Liver (tissue), 9 donors: ENCODE data around the gene ECEL1. TPM values are rescaled to one million over a fixed set of nuclear protein-coding genes. Genes with fewer than 3 reads are reported as not detected.

ENCODE experiments used
- DNase-seq: peaks from one replicate; pipeline ENCODE4 v3.0.0-alpha.2; 2017; ENCODE audit warnings: low spot score
- H3K27ac ChIP-seq, 2 donors: one replicate each; pipeline ENCODE4 v1.7.0; 2013; ENCODE audit warnings: inconsistent platforms in 2 of 2, low read length in 2 of 2, control low read depth in 1 of 2, low read depth in 1 of 2, mild to moderate bottlenecking in 1 of 2
- H3K27me3 ChIP-seq, 4 donors: one replicate each; pipeline versions ENCODE4 v1.6.1 to v1.7.0; 2013; ENCODE audit warnings: low read length in 3 of 4, inconsistent platforms in 1 of 4, mild to moderate bottlenecking in 1 of 4, moderate library complexity in 1 of 4; ENCODE audit not compliant: control insufficient read depth in 4 of 4, insufficient read depth in 4 of 4
- H3K36me3 ChIP-seq, 4 donors: one replicate each; pipeline versions ENCODE4 v1.6.1 to v1.7.0; 2013; ENCODE audit warnings: low read length in 3 of 4, mild to moderate bottlenecking in 3 of 4, low read depth in 1 of 4, moderate library complexity in 1 of 4; ENCODE audit not compliant: control insufficient read depth in 4 of 4, insufficient read depth in 3 of 4
- H3K4me1 ChIP-seq, 4 donors: one replicate each; pipeline versions ENCODE4 v1.6.1 to v1.7.0; 2013; ENCODE audit warnings: low read length in 3 of 4, mild to moderate bottlenecking in 3 of 4, moderate library complexity in 1 of 4; ENCODE audit not compliant: control insufficient read depth in 4 of 4, insufficient read depth in 4 of 4
- H3K4me3 ChIP-seq, 3 donors: one replicate each; pipeline versions ENCODE4 v1.6.1 to v1.7.0; 2013; ENCODE audit warnings: low read length in 3 of 3, control low read depth in 1 of 3, low read depth in 1 of 3, mild to moderate bottlenecking in 1 of 3
- H3K9ac ChIP-seq, 2 donors: one replicate each; pipeline ENCODE4 v1.7.0; 2013; ENCODE audit warnings: low read length in 2 of 2, mild to moderate bottlenecking in 2 of 2, moderate library complexity in 2 of 2, control low read depth in 1 of 2, low read depth in 1 of 2
- H3K9me3 ChIP-seq, 4 donors: one replicate each; pipeline versions ENCODE4 v1.6.1 to v1.7.0; 2013; ENCODE audit warnings: low read length in 3 of 4; ENCODE audit not compliant: control insufficient read depth in 4 of 4
- CTCF ChIP-seq: fragments of 150-350 bp; IDR thresholded peaks from 2 replicates; pipeline ENCODE4 v1.5.1; 2017; ENCODE audit warnings: improper control_type of control experiment, low read depth, low read length; ENCODE audit not compliant: missing input control
- EGR1 ChIP-seq, 2 donors: IDR thresholded peaks; 2 replicates each; pipeline ENCODE4 v1.6.1; 2016 to 2018; ENCODE audit warnings: antibody characterized with exemption in 2 of 2, low read depth in 2 of 2
- FOXA1 ChIP-seq: IDR thresholded peaks from 2 replicates; pipeline ENCODE4 v1.6.1; 2016; ENCODE audit warnings: antibody characterized with exemption
- FOXA2 ChIP-seq: IDR thresholded peaks from 2 replicates; pipeline ENCODE4 v1.6.1; 2016; ENCODE audit warnings: antibody characterized with exemption
- GABPA ChIP-seq, 2 donors: IDR thresholded peaks in 1 of 2; conservative IDR thresholded peaks in 1 of 2; 2 replicates each; pipeline ENCODE4 v1.6.1; 2016; ENCODE audit warnings: antibody characterized with exemption in 2 of 2, mild to moderate bottlenecking in 1 of 2, moderate library complexity in 1 of 2
- HNF4A ChIP-seq, 2 donors: conservative IDR thresholded peaks; 2 replicates each; pipeline ENCODE4 v1.6.1; 2016; ENCODE audit warnings: antibody characterized with exemption in 2 of 2, mild to moderate bottlenecking in 2 of 2
- HNF4G ChIP-seq: IDR thresholded peaks from 2 replicates; pipeline ENCODE4 v1.6.1; 2016; ENCODE audit warnings: antibody characterized with exemption
- JUND ChIP-seq, 2 donors: IDR thresholded peaks; 2 replicates each; pipeline ENCODE4 v1.6.1; 2016; ENCODE audit warnings: antibody characterized with exemption in 2 of 2
- NR2F2 ChIP-seq: IDR thresholded peaks from 2 replicates; pipeline ENCODE4 v1.6.1; 2016; ENCODE audit warnings: antibody characterized with exemption
- RAD21 ChIP-seq, 2 donors: IDR thresholded peaks; 2 replicates each; pipeline ENCODE4 v1.6.1; 2016; ENCODE audit warnings: antibody characterized with exemption in 2 of 2, mild to moderate bottlenecking in 2 of 2
- RXRA ChIP-seq, 2 donors: IDR thresholded peaks; 2 replicates each; pipeline ENCODE4 v1.6.1; 2017 to 2018; ENCODE audit warnings: antibody characterized with exemption in 2 of 2, mild to moderate bottlenecking in 1 of 2
- SP1 ChIP-seq: IDR thresholded peaks from 2 replicates; pipeline ENCODE4 v1.6.1; 2018; ENCODE audit warnings: antibody characterized with exemption, mild to moderate bottlenecking
- TAF1 ChIP-seq: conservative IDR thresholded peaks from 2 replicates; pipeline ENCODE4 v1.6.1; 2016; ENCODE audit warnings: antibody characterized with exemption, mild to moderate bottlenecking
- YY1 ChIP-seq: IDR thresholded peaks from 2 replicates; pipeline ENCODE4 v1.6.1; 2016; ENCODE audit warnings: antibody characterized with exemption, mild to moderate bottlenecking
- WGBS: extraction: QIAGEN DNeasy Blood & Tissue Kit; methylation state at CpG from one replicate; pipeline ENCODE4 v1.1.7; 2013; 5-methylcytosine and 5-hydroxymethylcytosine counted together
- polyA plus RNA-seq, 2 donors: library from polyadenylated mRNA; stranded (reverse) in 1 of 2; unstranded in 1 of 2; fragments of 200-250 nt in 1 of 2; fragments of >200 nt in 1 of 2; fragmentation: Nextera tagmentation in 1 of 2; extraction: Ambion mirVana in 1 of 2; gene quantifications; one replicate each; pipeline versions ENCODE4 v1.2.1 to v1.2.3, GENCODE V29; 2013 to 2015
- total RNA-seq, 2 donors: library from RNA; depleted of rRNA; stranded (reverse); fragments of >200 nt; gene quantifications; one replicate each; pipeline ENCODE4 v1.2.3, GENCODE V29; 2014
- TF ChIP-seq, protein P1 (sequence below): IDR thresholded peaks from 2 replicates; pipeline ENCODE4 v1.6.1; 2016; ENCODE audit warnings: antibody characterized with exemption
- TF ChIP-seq, protein P2 (sequence below): IDR thresholded peaks from 2 replicates; pipeline ENCODE4 v1.6.1; 2016; ENCODE audit warnings: antibody characterized with exemption
- TF ChIP-seq, protein P3 (sequence below): IDR thresholded peaks from 2 replicates; pipeline ENCODE4 v1.6.1; 2016; ENCODE audit warnings: antibody characterized with exemption, mild to moderate bottlenecking
- donor health status: healthy.
- donor health status: healthy.
- donor health status: healthy.
- donor health status: healthy.
- donor health status: healthy.

The ECEL1 gene
- total and polyA plus RNA-seq, 4 donors = 0.67 to 1.8 TPM; not detected in 2

DNA sequence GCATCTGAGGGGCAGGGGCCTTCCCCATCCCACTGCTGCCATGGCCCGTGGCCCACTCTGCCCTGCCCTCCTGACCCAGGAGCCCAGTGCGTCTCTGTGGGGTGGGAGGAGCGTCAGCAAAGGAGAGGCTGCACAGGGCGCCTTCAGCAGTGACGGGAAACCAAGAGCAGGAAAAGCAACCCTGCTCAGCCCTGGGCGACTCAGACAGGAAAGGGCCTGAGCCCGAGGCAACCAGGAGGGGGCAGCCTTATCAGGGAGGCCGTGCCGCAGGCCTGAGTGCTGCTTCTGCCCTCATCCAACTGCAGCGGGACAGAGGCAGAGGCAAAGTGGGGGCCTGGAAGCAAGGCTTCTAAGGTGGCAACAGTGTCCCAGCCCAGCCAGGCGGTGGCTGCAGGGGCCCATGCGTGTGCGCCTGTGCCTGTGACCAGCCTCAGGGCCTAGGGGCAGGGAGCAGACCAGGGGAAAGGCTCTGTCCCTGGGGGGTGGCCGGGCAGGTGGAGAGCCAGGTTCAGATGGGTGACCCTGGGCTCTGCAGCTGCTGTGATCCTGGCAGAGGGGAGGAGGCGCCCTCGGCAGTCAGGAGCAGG is 54.9 kb downstream of the ECEL1 start:
- Histone ChIP-seq H3K4me3 (no peak overlapping the region), H3K36me3 (no peaks in the 10 kb centered on the region), H3K27ac (no peak overlapping the region), H3K9ac (no peak overlapping the region), H3K27me3 (peaks cover 0 to 2% (median 0%) of the 10 kb centered on the region in 4 donors), H3K9me3 (no peaks in the 10 kb centered on the region), H3K4me1 (no peaks in the 10 kb centered on the region)
- WGBS = 72% methylated on average over 16 of the region's 16 CpGs
- no peak for DNase-seq
- no peak for TF ChIP-seq HNF4G
- TF ChIP-seq RXRA (IDR thresholded peaks at IDR 0.05) = no peak
- no peak for TF ChIP-seq JUND (IDR thresholded peaks at IDR 0.05)
- TF ChIP-seq, protein P1, sequence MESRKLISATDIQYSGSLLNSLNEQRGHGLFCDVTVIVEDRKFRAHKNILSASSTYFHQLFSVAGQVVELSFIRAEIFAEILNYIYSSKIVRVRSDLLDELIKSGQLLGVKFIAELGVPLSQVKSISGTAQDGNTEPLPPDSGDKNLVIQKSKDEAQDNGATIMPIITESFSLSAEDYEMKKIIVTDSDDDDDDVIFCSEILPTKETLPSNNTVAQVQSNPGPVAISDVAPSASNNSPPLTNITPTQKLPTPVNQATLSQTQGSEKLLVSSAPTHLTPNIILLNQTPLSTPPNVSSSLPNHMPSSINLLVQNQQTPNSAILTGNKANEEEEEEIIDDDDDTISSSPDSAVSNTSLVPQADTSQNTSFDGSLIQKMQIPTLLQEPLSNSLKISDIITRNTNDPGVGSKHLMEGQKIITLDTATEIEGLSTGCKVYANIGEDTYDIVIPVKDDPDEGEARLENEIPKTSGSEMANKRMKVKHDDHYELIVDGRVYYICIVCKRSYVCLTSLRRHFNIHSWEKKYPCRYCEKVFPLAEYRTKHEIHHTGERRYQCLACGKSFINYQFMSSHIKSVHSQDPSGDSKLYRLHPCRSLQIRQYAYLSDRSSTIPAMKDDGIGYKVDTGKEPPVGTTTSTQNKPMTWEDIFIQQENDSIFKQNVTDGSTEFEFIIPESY = no peak
- TF ChIP-seq RAD21 (IDR thresholded peaks at IDR 0.05) = no peak
- no peak for TF ChIP-seq TAF1
- no peak for TF ChIP-seq SP1
- TF ChIP-seq FOXA2 = no peak
- TF ChIP-seq, protein P2, sequence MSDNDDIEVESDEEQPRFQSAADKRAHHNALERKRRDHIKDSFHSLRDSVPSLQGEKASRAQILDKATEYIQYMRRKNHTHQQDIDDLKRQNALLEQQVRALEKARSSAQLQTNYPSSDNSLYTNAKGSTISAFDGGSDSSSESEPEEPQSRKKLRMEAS = no peak
- no peak for TF ChIP-seq EGR1 (IDR thresholded peaks at IDR 0.05; ENCODE audit: low read depth in 2 of 2)
- no peak for TF ChIP-seq HNF4A (conservative IDR thresholded peaks at IDR 0.05)
- no peak for TF ChIP-seq NR2F2
- no peak for TF ChIP-seq GABPA (IDR thresholded peaks at IDR 0.05 in 1 of 2, conservative IDR thresholded peaks at IDR 0.05 in 1 of 2)
- no peak for TF ChIP-seq FOXA1

DNA sequence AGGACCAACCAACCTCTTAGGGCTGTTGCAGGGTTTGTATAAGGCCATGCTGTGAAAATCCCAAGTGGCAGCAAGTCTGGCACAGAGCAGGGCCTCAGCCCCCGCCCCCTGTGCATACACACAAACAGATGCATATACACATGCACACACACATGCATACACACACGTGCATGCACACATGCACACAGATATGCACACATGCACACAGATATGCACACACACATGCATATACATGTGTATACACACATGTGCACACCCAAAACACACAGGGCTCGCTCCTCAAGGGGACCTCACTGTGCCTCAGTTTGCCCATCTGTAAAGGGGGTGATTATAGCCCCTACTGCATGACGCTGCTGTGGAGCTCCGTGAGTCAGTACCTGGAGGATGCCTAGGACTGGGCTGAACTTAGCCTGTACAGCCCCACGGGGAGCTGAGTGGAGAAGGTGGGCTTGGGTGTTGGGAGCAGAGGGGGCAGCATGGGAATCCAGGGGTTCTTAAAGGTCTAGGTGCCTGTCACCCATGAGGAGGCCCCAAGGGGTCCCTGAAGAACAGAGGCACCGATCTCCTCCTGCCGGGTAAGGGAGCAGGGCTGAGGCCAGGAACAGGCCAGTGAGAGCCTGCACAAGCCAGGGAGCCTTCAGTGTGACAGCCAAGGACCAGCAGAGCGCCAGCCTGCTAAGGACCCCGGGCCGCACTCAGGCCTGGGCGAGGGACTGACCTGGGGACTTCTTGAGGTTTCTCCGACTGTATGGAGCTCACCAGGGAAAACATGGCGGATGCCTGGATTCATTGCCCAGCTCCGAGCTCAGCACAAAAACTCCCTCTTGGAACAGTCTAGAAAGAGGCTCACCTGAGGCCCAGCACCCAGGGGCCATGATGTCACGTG is 55.7 kb downstream of the ECEL1 start:
- no peaks in the 10 kb centered on the region for H3K4me1 ChIP-seq
- H3K27me3 ChIP-seq = peaks cover 0 to 2% (median 0%) of the 10 kb centered on the region in 4 donors
- H3K4me3 ChIP-seq = no peak overlapping the region
- no peaks in the 10 kb centered on the region for H3K36me3 ChIP-seq
- no peak overlapping the region for H3K9ac ChIP-seq
- no peaks in the 10 kb centered on the region for H3K9me3 ChIP-seq
- no peak for DNase-seq
- H3K27ac ChIP-seq = no peak overlapping the region
- 90% methylated on average over 16 of the region's 16 CpGs for WGBS
- TF ChIP-seq, protein P2 = no peak
- TF ChIP-seq RXRA (IDR thresholded peaks at IDR 0.05) = no peak
- TF ChIP-seq, protein P1 = no peak
- no peak for TF ChIP-seq RAD21 (IDR thresholded peaks at IDR 0.05)
- no peak for TF ChIP-seq FOXA1
- no peak for TF ChIP-seq FOXA2
- TF ChIP-seq TAF1 = no peak
- TF ChIP-seq YY1 = no peak
- TF ChIP-seq, protein P3, sequence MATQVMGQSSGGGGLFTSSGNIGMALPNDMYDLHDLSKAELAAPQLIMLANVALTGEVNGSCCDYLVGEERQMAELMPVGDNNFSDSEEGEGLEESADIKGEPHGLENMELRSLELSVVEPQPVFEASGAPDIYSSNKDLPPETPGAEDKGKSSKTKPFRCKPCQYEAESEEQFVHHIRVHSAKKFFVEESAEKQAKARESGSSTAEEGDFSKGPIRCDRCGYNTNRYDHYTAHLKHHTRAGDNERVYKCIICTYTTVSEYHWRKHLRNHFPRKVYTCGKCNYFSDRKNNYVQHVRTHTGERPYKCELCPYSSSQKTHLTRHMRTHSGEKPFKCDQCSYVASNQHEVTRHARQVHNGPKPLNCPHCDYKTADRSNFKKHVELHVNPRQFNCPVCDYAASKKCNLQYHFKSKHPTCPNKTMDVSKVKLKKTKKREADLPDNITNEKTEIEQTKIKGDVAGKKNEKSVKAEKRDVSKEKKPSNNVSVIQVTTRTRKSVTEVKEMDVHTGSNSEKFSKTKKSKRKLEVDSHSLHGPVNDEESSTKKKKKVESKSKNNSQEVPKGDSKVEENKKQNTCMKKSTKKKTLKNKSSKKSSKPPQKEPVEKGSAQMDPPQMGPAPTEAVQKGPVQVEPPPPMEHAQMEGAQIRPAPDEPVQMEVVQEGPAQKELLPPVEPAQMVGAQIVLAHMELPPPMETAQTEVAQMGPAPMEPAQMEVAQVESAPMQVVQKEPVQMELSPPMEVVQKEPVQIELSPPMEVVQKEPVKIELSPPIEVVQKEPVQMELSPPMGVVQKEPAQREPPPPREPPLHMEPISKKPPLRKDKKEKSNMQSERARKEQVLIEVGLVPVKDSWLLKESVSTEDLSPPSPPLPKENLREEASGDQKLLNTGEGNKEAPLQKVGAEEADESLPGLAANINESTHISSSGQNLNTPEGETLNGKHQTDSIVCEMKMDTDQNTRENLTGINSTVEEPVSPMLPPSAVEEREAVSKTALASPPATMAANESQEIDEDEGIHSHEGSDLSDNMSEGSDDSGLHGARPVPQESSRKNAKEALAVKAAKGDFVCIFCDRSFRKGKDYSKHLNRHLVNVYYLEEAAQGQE = no peak
- no peak for TF ChIP-seq SP1
- no peak for TF ChIP-seq HNF4A (conservative IDR thresholded peaks at IDR 0.05)
- TF ChIP-seq JUND (IDR thresholded peaks at IDR 0.05) = no peak
- TF ChIP-seq HNF4G = no peak
- no peak for TF ChIP-seq GABPA (IDR thresholded peaks at IDR 0.05 in 1 of 2, conservative IDR thresholded peaks at IDR 0.05 in 1 of 2)
- TF ChIP-seq NR2F2 = no peak
- TF ChIP-seq CTCF = no peak
- TF ChIP-seq EGR1 (IDR thresholded peaks at IDR 0.05; ENCODE audit: low read depth in 2 of 2) = no peak
